ENCODE measurements around the gene DDX39A.
"Not testable (repeated sequence)": the region's sequence is repeated elsewhere in the genome, so short reads cannot be mapped to it uniquely, and the experiment has no call there.

Gene DDX39A

DNA sequence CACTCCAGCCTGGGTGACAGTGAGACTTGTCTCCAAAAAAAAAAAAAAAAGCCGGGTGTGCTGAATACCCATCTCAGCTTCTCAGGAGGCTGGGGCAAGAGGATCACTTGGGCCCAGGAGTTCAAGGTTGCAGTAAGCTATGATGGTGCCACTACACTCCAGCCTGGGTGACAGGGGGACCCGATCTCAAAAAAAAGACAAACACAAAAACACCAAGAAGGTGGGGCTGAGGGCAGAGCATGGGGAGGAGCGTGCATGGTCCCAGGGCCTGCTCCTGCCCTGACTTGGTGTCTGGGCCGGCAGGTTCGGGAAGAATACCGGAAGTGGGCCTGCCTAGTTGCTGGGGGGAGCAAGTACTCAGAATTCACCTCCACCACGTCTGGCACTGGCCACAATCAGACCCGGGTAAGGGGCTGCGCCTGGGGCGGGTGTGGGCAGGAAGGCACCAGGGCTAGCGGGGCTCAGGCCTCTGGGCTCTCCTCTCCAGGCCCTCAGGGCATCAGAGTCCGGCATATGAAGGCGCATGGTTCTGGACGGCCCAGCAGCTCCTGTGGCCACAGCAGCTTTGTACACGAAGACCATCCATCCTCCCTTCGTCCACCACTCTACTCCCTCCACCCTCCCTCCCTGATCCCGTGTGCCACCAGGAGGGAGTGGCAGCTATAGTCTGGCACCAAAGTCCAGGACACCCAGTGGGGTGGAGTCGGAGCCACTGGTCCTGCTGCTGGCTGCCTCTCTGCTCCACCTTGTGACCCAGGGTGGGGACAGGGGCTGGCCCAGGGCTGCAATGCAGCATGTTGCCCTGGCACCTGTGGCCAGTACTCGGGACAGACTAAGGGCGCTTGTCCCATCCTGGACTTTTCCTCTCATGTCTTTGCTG lies 11.3 kb downstream of the DDX39A start:
- no peak for DNase-seq
- Mint-ChIP-seq H3K27ac (no peak overlapping the region), H3K36me3 (ENCODE audit: low read depth) (peaks cover 16% of the 10 kb centered on the region), H3K4me3 (no peak overlapping the region), H3K4me1 (peaks cover 17% of the 10 kb centered on the region), H3K9me3 (no peaks in the 10 kb centered on the region), H3K27me3 (ENCODE audit: low read depth, poor library complexity) (no peaks in the 10 kb centered on the region)
- TF ChIP-seq, protein P1, sequence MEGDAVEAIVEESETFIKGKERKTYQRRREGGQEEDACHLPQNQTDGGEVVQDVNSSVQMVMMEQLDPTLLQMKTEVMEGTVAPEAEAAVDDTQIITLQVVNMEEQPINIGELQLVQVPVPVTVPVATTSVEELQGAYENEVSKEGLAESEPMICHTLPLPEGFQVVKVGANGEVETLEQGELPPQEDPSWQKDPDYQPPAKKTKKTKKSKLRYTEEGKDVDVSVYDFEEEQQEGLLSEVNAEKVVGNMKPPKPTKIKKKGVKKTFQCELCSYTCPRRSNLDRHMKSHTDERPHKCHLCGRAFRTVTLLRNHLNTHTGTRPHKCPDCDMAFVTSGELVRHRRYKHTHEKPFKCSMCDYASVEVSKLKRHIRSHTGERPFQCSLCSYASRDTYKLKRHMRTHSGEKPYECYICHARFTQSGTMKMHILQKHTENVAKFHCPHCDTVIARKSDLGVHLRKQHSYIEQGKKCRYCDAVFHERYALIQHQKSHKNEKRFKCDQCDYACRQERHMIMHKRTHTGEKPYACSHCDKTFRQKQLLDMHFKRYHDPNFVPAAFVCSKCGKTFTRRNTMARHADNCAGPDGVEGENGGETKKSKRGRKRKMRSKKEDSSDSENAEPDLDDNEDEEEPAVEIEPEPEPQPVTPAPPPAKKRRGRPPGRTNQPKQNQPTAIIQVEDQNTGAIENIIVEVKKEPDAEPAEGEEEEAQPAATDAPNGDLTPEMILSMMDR (IDR thresholded peaks at IDR 0.05), result no peak

DNA sequence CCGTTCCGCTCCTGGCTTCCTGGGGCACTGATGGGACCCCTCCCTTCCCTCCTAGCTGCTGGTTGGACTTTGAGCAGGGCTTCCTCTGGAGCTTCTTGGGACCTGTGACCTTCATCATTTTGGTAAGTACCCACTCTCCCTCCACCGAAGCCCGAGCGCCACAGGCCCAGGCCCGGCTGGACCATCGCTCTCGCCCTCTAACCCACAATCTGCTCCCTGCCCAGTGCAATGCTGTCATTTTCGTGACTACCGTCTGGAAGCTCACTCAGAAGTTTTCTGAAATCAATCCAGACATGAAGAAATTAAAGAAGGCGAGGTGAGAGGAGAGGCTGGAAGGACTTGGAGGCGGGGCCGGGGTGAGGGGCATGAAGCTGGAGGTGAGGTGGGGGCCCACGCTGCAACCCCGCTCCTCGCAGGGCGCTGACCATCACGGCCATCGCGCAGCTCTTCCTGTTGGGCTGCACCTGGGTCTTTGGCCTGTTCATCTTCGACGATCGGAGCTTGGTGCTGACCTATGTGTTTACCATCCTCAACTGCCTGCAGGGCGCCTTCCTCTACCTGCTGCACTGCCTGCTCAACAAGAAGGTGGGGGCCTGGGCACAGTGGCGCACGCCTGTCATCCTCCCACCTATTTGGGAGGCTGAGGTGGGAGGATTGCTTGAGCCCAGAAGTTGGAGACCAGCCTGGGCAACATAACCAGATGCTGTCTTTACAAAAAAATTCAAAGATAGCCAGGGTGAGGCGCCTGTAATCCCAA lies 12.3 kb downstream of the DDX39A start:
- TF ChIP-seq, protein P1 (IDR thresholded peaks at IDR 0.05), result no peak
- Mint-ChIP-seq H3K27me3 (ENCODE audit: low read depth, poor library complexity) (no peaks in the 10 kb centered on the region), H3K4me1 (peaks cover 17% of the 10 kb centered on the region), H3K27ac (peak overlapping the region; percentile 51), H3K36me3 (ENCODE audit: low read depth) (peaks cover 13% of the 10 kb centered on the region), H3K4me3 (no peak overlapping the region), H3K9me3 (no peaks in the 10 kb centered on the region)
- DNase-seq, result no peak

DNA sequence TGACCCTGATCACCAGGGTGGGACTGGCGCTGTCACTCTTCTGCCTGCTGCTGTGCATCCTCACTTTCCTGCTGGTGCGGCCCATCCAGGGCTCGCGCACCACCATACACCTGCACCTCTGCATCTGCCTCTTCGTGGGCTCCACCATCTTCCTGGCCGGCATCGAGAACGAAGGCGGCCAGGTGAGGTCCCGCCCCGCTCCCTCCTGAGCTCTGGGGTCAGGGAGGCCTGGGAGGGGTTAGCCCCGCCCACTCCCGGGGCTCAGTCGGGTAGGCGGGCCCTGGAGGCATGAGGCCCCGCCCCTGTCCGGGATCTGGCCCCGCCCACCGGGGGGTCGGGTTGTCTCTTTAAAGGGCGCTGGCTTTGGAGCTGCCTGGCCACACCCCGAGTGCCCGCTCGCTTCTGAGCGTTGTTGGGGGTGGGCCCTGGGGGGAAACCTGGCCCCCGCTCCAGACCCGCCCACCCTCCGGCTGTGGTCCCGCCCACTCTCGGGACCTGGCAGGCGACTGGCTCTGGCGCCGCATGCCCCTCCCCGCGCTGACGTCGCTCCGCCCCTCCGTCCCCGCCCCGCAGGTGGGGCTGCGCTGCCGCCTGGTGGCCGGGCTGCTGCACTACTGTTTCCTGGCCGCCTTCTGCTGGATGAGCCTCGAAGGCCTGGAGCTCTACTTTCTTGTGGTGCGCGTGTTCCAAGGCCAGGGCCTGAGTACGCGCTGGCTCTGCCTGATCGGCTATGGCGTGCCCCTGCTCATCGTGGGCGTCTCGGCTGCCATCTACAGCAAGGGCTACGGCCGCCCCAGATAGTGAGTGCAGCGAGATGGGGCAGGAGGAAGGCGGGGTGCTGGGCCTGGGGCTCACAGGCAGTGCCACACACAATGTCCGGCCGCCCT lies 13.1 kb downstream of the DDX39A start:
- H3K27me3 Mint-ChIP-seq (ENCODE audit: low read depth, poor library complexity), result no peaks in the 10 kb centered on the region
- TF ChIP-seq, protein P1 (IDR thresholded peaks at IDR 0.05), result peak; percentile 95
- peak overlapping the region; percentile 85 for H3K27ac Mint-ChIP-seq
- peak; percentile 99 for DNase-seq
- no peaks in the 10 kb centered on the region for H3K9me3 Mint-ChIP-seq
- peaks cover 17% of the 10 kb centered on the region for H3K36me3 Mint-ChIP-seq (ENCODE audit: low read depth)
- H3K4me1 Mint-ChIP-seq, result peaks cover 22% of the 10 kb centered on the region
- peak overlapping the region; percentile 81 for H3K4me3 Mint-ChIP-seq

DNA sequence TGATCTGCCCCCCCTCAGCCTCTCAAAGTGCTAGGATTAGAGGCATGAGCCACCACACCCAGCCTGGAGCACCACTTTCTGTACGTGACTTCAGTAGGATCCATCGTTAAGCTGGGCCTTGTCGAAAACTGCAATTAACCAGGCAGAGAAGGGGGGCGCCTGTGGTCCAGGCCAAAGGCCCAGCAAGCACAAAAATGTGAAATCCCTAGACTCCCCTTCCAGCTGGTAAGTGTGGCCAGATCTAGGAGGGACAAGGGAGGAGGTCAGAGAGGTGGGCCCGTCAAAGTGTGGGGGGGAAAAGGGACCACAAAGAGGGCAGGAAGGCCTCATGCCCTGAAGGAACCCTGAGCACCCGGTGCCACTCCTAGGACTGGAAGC lies 13.8 kb downstream of the DDX39A start:
- peaks cover 22% of the 10 kb centered on the region for H3K4me1 Mint-ChIP-seq
- H3K36me3 Mint-ChIP-seq (ENCODE audit: low read depth), result peaks cover 17% of the 10 kb centered on the region
- DNase-seq, result no peak
- H3K27me3 Mint-ChIP-seq (ENCODE audit: low read depth, poor library complexity), result no peaks in the 10 kb centered on the region
- H3K9me3 Mint-ChIP-seq, result no peaks in the 10 kb centered on the region
- TF ChIP-seq, protein P1 (IDR thresholded peaks at IDR 0.05), result no peak
- peak overlapping the region; percentile 81 for H3K4me3 Mint-ChIP-seq
- no peak overlapping the region for H3K27ac Mint-ChIP-seq

DNA sequence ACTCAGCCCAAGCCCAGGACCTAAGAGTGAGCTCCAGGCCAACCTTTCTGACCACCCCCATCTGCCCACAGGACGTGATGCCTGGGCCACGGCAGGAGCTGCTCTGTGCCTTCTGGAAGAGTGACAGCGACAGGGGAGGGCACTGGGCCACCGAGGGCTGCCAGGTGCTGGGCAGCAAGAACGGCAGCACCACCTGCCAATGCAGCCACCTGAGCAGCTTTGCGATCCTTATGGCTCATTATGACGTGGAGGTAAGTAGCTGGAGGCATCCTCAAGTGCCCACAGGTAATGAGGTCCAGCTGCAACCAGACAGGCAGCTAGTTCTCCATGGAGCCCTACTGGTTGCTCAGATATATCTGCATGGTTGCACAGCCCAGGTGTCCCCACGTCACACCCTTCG lies 14.8 kb downstream of the DDX39A start:
- TF ChIP-seq, protein P1 (IDR thresholded peaks at IDR 0.05), result no peak
- no peaks in the 10 kb centered on the region for H3K9me3 Mint-ChIP-seq
- no peak for DNase-seq
- peaks cover 11% of the 10 kb centered on the region for H3K36me3 Mint-ChIP-seq (ENCODE audit: low read depth)
- H3K27ac Mint-ChIP-seq, result no peak overlapping the region
- no peaks in the 10 kb centered on the region for H3K27me3 Mint-ChIP-seq (ENCODE audit: low read depth, poor library complexity)
- peaks cover 22% of the 10 kb centered on the region for H3K4me1 Mint-ChIP-seq
- H3K4me3 Mint-ChIP-seq, result no peak overlapping the region

DNA sequence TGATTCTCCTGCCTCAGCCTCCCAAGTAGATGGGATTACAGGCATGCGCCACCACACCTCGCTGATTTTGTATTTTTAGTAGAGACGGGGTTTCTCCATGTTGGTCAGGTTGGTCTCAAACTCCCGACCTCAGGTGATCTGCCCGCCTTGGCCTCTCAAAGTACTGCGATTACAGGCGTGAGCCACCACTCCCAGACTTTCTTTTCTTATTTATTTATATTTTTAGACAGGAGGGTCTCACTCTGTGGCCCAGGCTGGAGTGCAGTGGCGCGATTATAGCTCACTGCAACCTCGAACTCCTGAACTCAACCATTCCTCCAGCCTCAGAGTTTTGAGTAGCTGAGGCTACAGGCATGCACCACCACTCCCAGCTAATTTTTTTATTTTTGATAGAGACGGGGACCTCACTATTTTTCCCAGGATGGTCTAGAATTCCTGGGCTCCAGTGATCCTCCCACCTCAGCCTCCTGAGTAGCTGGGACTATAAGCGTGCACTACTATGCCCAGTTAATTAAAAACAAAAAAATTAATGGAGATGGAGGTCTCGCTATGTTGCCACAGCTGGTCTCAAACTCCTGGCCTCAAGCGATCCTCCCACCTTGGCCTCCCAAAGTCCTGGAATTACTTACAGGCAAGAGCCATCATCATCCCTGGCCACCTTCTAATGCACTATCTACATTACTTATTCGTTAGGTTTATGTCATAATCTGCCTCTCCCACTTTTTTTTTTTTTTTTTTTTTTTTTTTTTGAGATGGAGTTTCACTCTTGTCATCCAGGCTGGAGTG lies 15.8 kb downstream of the DDX39A start:
- H3K27ac Mint-ChIP-seq; H3K9me3 Mint-ChIP-seq; DNase-seq; H3K27me3 Mint-ChIP-seq (ENCODE audit: low read depth, poor library complexity); H3K4me3 Mint-ChIP-seq; H3K36me3 Mint-ChIP-seq (ENCODE audit: low read depth): not testable (repeated sequence)
- peaks cover 22% of the 10 kb centered on the region for H3K4me1 Mint-ChIP-seq

Measured in nephron progenitor cell (in vitro differentiated cells).